SU-DHL-6 (cell line): ENCODE results near the gene RIMBP2.

Experiments
- H2AFZ ChIP-seq: fragments of 200-600 bp; sonication (generic); 2 replicates; pipeline ENCODE4 v1.6.1; 2014; ENCODE audit warnings: low read depth, mild to moderate bottlenecking, moderate library complexity, mixed read lengths, antibody characterized with exemption, low read length; ENCODE audit not compliant: severe bottlenecking
- H3F3A ChIP-seq: fragments of 200-600 bp; shearing (Covaris generic); 2 replicates; pipeline ENCODE4 v1.6.0; 2016; ENCODE audit warnings: antibody characterized with exemption, mild to moderate bottlenecking; ENCODE audit not compliant: insufficient read depth
- H3K27ac ChIP-seq: fragments of 200-600 bp; sonication (generic); 2 replicates; pipeline ENCODE4 v1.5.1; 2016; ENCODE audit warnings: low read depth, mild to moderate bottlenecking, low read length, moderate library complexity, mixed read lengths
- H3K27me3 ChIP-seq: fragments of 200-600 bp; sonication (generic), shearing (Covaris generic); 2 replicates; pipeline ENCODE4 v1.6.0; 2014; ENCODE audit warnings: mild to moderate bottlenecking, low read length
- H3K36me3 ChIP-seq: fragments of 200-600 bp; sonication (generic); 2 replicates; pipeline ENCODE4 v1.6.1; 2014; ENCODE audit warnings: mild to moderate bottlenecking, low read length, mixed read lengths
- H3K4me2 ChIP-seq: fragments of 300-600, 200-600 bp; shearing (Covaris generic), sonication (generic); 2 replicates; pipeline ENCODE4 v1.6.0; 2014; ENCODE audit warnings: low read length, low read depth, mild to moderate bottlenecking; ENCODE audit not compliant: poor library complexity, severe bottlenecking
- H3K4me3 ChIP-seq: fragments of 200-600 bp; sonication (generic); 2 replicates; pipeline ENCODE4 v1.5.1; 2014; ENCODE audit warnings: antibody characterized with exemption, low read length, mild to moderate bottlenecking, mixed read lengths; ENCODE audit not compliant: insufficient read depth, poor library complexity, severe bottlenecking
- H3K79me2 ChIP-seq: fragments of 200-600 bp; sonication (generic); 2 replicates; pipeline ENCODE4 v1.6.1; 2014; ENCODE audit warnings: mild to moderate bottlenecking, low read length, moderate library complexity; ENCODE audit not compliant: insufficient read depth
- H3K9ac ChIP-seq: fragments of 200-600 bp; sonication (generic); 2 replicates; pipeline ENCODE4 v1.7.0; 2014; ENCODE audit warnings: mild to moderate bottlenecking, low read length
- H3K9me2 ChIP-seq: fragments of 200-600 bp; sonication (generic); replicated peaks from 2 replicates; pipeline ENCODE4 v1.6.1; 2014; ENCODE audit warnings: low read length; ENCODE audit not compliant: insufficient read depth
- H3K9me3 ChIP-seq: fragments of 200-600 bp; sonication (generic); 2 replicates; pipeline ENCODE4 v1.6.1; 2014; ENCODE audit warnings: low read length, mixed read lengths; ENCODE audit not compliant: insufficient read depth
- H4K20me1 ChIP-seq: fragments of 200-600 bp; sonication (generic); 2 replicates; pipeline ENCODE4 v1.6.1; 2014; ENCODE audit warnings: low read depth, mild to moderate bottlenecking, antibody characterized with exemption, low read length, moderate library complexity, mixed read lengths
- CTCF ChIP-seq: fragments of 200-600 bp; sonication (generic); IDR thresholded peaks from one replicate; pipeline ENCODE4 v1.5.1; 2017; ENCODE audit warnings: antibody characterized with exemption, mild to moderate bottlenecking, low read length, moderate library complexity; ENCODE audit not compliant: insufficient read depth, poor library complexity, severe bottlenecking
- EZH2phosphoT487 ChIP-seq: fragments of 200-600 bp; sonication (generic), shearing (Covaris generic); conservative IDR thresholded peaks from 2 replicates; pipeline ENCODE4 v1.6.1; 2018; ENCODE audit warnings: mild to moderate bottlenecking, antibody characterized with exemption, low read length, moderate library complexity, mixed read lengths

The RIMBP2 gene

DNA sequence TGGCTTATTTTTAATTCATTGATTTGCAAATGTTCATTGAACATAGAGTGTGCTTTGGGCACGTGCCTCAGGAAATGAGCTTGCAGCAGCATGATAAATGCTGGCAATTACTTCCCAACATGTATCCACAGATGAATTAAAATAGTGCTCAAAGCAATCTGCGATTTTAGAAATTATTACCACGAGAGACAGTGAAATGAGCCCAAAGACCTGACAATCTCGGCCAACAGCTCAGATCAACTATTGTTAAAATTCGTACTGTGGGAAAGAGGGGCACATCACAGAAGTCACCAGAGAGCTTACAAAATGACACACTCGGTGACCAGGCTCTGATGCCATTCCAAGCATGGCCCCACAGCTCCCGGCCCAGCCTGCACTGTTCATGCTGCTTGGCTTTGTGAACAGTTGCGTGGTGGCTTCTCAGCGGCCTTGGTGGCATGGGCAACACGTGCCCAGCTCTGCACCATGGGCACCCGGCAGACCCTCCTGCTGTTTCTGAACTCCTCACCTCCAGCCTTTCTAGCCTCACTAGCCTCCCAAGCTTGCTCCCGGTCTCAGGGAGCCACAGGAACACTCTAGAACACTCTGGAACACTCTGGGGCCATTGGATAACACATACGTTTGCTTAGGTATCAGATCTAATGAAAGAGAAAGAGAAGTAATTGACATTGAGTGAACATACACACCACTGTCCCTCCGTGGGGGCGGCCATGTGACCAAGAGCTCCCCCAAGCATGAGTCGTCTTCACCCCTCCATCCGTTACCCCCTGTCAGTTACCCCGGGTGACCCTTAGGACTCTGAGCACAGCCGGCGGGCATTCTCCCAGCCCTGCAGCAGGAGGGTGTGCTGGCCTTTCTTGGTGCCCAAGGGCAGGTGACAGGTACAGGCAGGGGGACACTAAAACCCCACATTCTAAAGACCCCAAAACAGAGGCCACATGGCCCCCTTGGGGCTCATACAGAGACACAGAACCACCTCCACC, 28.0 kb downstream of the RIMBP2 start:
- Histone ChIP-seq H3K27me3 (no peaks in the 10 kb centered on the region), H3K27ac (no peak overlapping the region)

DNA sequence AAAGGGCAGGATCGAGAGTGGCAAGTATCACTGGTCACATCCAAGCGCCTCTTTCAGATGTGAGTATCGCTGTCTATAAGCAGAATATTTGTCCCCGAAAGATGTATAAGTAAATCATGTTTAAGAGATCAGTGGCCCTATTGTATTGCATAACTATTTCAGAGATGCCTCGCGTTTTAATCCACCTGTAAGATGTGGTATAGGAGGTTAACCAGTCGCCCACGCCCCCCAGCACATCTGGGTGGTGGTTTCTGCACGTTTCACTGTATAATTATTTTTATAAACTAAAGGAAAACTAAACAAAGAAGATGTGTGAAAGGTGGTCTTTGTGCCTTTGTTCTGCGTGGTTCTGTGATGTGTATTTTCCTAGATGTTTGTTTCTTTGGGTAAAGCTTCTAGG, 28.9 kb downstream of the RIMBP2 start:
- Histone ChIP-seq H3K79me2 (no peaks in the 10 kb centered on the region), H3F3A (no peaks in the 10 kb centered on the region), H3K4me3 (no peak overlapping the region), H3K4me2 (no peak overlapping the region), H3K27ac (no peak overlapping the region), H3K36me3 (no peaks in the 10 kb centered on the region), H3K27me3 (no peaks in the 10 kb centered on the region), H3K9me2 (no peaks in the 10 kb centered on the region), H3K9me3 (no peaks in the 10 kb centered on the region), H2AFZ (no peak overlapping the region), H3K9ac (no peak overlapping the region), H4K20me1 (no peaks in the 10 kb centered on the region)
- TF ChIP-seq CTCF = no peak
- TF ChIP-seq EZH2phosphoT487 = no peak

More for the DNA sequence above, 28.0 kb downstream of the RIMBP2 start:
- no peaks in the 10 kb centered on the region for H4K20me1 ChIP-seq
- H3K79me2 ChIP-seq = no peaks in the 10 kb centered on the region
- no peak overlapping the region for H3K4me2 ChIP-seq
- no peak overlapping the region for H2AFZ ChIP-seq
- H3K9ac ChIP-seq = no peak overlapping the region
- no peak overlapping the region for H3K4me3 ChIP-seq
- no peaks in the 10 kb centered on the region for H3F3A ChIP-seq
- no peaks in the 10 kb centered on the region for H3K9me2 ChIP-seq
- TF ChIP-seq EZH2phosphoT487 = no peak
- no peak for TF ChIP-seq CTCF
- no peaks in the 10 kb centered on the region for H3K9me3 ChIP-seq
- no peaks in the 10 kb centered on the region for H3K36me3 ChIP-seq

DNA sequence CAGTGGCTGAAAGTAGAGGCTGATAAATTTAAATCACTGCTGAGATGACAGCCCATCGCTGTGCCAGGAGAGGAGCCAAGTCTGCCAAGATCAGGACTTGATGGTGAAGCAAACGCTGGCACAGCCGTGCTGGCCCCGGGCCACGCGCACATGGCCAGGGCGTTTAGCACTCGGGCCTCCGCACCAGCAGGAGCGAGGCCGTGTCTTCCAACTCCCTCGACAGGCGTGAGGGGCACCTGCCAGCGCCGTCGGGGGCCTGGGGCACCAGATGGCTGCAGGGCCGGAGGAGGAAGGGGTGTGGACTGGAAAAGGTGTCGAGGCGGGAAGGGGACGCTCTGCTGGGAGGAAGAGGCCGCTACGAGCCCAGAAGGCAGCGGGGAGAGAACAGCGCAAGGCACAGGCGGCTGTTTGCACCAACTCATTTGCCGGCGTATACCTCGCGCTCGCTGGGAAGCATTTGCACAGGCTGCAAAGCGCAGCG, 29.5 kb downstream of the RIMBP2 start:
- H3F3A ChIP-seq = no peaks in the 10 kb centered on the region
- no peaks in the 10 kb centered on the region for H3K36me3 ChIP-seq
- H3K9ac ChIP-seq = no peak overlapping the region
- TF ChIP-seq CTCF (no peak), EZH2phosphoT487 (no peak)
- no peak overlapping the region for H3K27ac ChIP-seq
- H3K9me3 ChIP-seq = no peaks in the 10 kb centered on the region
- no peaks in the 10 kb centered on the region for H3K9me2 ChIP-seq
- H3K4me3 ChIP-seq = no peak overlapping the region
- H4K20me1 ChIP-seq = no peaks in the 10 kb centered on the region
- H3K27me3 ChIP-seq = no peaks in the 10 kb centered on the region
- no peak overlapping the region for H3K4me2 ChIP-seq
- H2AFZ ChIP-seq = no peak overlapping the region
- no peaks in the 10 kb centered on the region for H3K79me2 ChIP-seq
